NT2/D1 (cell line): Measurements from ENCODE around the gene ZNF41.

Experiments used
- SUZ12 ChIP-seq: IDR thresholded peaks from 2 replicates; pipeline ENCODE4 v1.6.1; 2011; ENCODE audit not compliant: insufficient read length, insufficient read depth; ENCODE audit errors: extremely low read depth
- YY1 ChIP-seq: IDR thresholded peaks from 2 replicates; pipeline ENCODE4 v1.6.1; 2011; ENCODE audit not compliant: insufficient read length, insufficient read depth
- ZNF274 ChIP-seq: IDR thresholded peaks from 2 replicates; pipeline ENCODE4 v1.6.1; 2011; ENCODE audit warnings: mild to moderate bottlenecking, low read depth, low read length

- TF ChIP-seq YY1 (no peak), ZNF274 (no peak), SUZ12 (no peak)
These were observed 26.9 kb downstream of the ZNF41 start for GRCh38 chrX:47456080-47456479.
